GM12878 (cell line): ENCODE results near the gene STK10. TPM values are rescaled to one million over a fixed set of nuclear protein-coding genes. Genes with fewer than 3 reads are reported as not detected.
A peak's percentile ranks its signal among the peaks of the same experiment; 100 is the strongest.

Experiments
- ATAC-seq: fragments of 200-7000 bp; cut with Tn5 transposase; 3 replicates; pipeline ENCODE4 v1.9.1; 2020; ENCODE audit warnings: mild to moderate bottlenecking, moderate library complexity
- BruUV-seq: library from RNA; stranded (reverse); fragments of 400-500 nt; replicated peaks from 2 replicates; lab custom pipeline; 2021; lab: Mats Ljungman, UMichigan
- CTCF ChIA-PET: fragments of 300-600 bp; sonication (Branson Sonifier 250); formaldehyde crosslinking; extraction: SDS; loops from one replicate; lab custom pipeline; 2021; ENCODE audit warnings: inconsistent platforms; lab: Yijun Ruan, JAX
- POLR2A ChIA-PET: fragments of 350-600 bp; formaldehyde crosslinking; extraction: SDS; loops from one replicate; lab custom pipeline; 2021; ENCODE audit warnings: inconsistent platforms; lab: Charles Lee
- RAD21 ChIA-PET: fragments of 300-600 bp; sonication (Branson Sonifier 250); formaldehyde crosslinking; loops from one replicate; lab custom pipeline; 2023; ENCODE audit warnings: antibody characterized with exemption; ENCODE audit not compliant: unreplicated experiment; lab: Charles Lee
- SMC1A ChIA-PET: fragments of 300-600 bp; sonication (Branson Sonifier 250); formaldehyde crosslinking; loops from one replicate; lab custom pipeline; 2023; ENCODE audit not compliant: unreplicated experiment, uncharacterized antibody; lab: Charles Lee
- DNase-seq: peaks from one replicate; pipeline ENCODE4 v3.0.0-alpha.2; 2011; ENCODE audit warnings: low read depth, low spot score
- FAIRE-seq: peaks from 3 replicates; lab custom pipeline; 2011; peaks lifted over from hg19 to GRCh38; lab: Jason Lieb, UNC
- H2AFZ ChIP-seq: 2 replicates; pipeline ENCODE4 v1.6.0; 2011; ENCODE audit warnings: low read depth, low read length, control low read depth; ENCODE audit not compliant: control insufficient read depth
- H3K27ac ChIP-seq: 2 replicates; pipeline ENCODE4 v1.5.1; 2011; ENCODE audit warnings: control low read depth; ENCODE audit not compliant: control insufficient read depth, insufficient read depth
- H3K27me3 ChIP-seq, 2 experiments: replicated peaks in 1 of 2; 2 replicates each; pipeline versions ENCODE4 v1.6.0 to v1.6.1; 2011; ENCODE audit warnings: low read length in 1 of 2; ENCODE audit not compliant: control insufficient read depth in 2 of 2, insufficient read depth in 2 of 2
- H3K36me3 ChIP-seq, 2 experiments: 2 replicates each; pipeline ENCODE4 v1.5.1; 2011; ENCODE audit warnings: low read length in 1 of 2; ENCODE audit not compliant: control insufficient read depth in 2 of 2, insufficient read depth in 2 of 2
- H3K4me1 ChIP-seq: 2 replicates; pipeline ENCODE4 v1.6.1; 2011; ENCODE audit warnings: mild to moderate bottlenecking, low read length, moderate library complexity, mixed read lengths; ENCODE audit not compliant: control insufficient read depth, insufficient read depth
- H3K4me2 ChIP-seq: 2 replicates; pipeline ENCODE4 v1.6.0; 2011; ENCODE audit warnings: control low read depth; ENCODE audit not compliant: control insufficient read depth, insufficient read depth
- H3K4me3 ChIP-seq: fragments of 200-600 bp; sonication (generic); 2 replicates; pipeline ENCODE4 v1.5.1; 2016
- H3K79me2 ChIP-seq: 2 replicates; pipeline ENCODE4 v1.6.0; 2011; ENCODE audit warnings: low read length; ENCODE audit not compliant: control insufficient read depth, insufficient read depth
- H3K9ac ChIP-seq: 2 replicates; pipeline ENCODE4 v1.8.0; 2011; ENCODE audit warnings: low read length, control low read depth, mixed read lengths; ENCODE audit not compliant: control insufficient read depth, insufficient read depth
- H3K9me3 ChIP-seq: replicated peaks from 3 replicates; pipeline ENCODE4 v1.5.1; 2011; ENCODE audit warnings: mild to moderate bottlenecking, low read length; ENCODE audit not compliant: control insufficient read depth, insufficient read depth
- H4K20me1 ChIP-seq: 2 replicates; pipeline ENCODE4 v1.6.0; 2011; ENCODE audit not compliant: control insufficient read depth, insufficient read depth
- CBFB ChIP-seq: IDR thresholded peaks from 2 replicates; pipeline ENCODE4 v1.6.1; 2016; ENCODE audit warnings: antibody characterized with exemption, low read depth
- MEF2B ChIP-seq: fragments of 450-650 bp; IDR thresholded peaks from 2 replicates; pipeline ENCODE4 v1.6.1; 2018; ENCODE audit warnings: mild to moderate bottlenecking, moderate library complexity; ENCODE audit not compliant: partially characterized antibody, poor library complexity, severe bottlenecking
- WGBS: methylation state at CpG from one replicate; pipeline ENCODE4 v1.1.6; 2016; ENCODE audit warnings: low lambda C conversion rate; ENCODE audit not compliant: insufficient replicate concordance, insufficient coverage; ENCODE audit errors: missing lambda C conversion rate; 5-methylcytosine and 5-hydroxymethylcytosine counted together
- in situ Hi-C: fragments of 300-500 bp; cut with MboI; formaldehyde crosslinking; loops from 9 replicates; pipeline ENCODE4 v1.14.3; 2018; ENCODE audit warnings: mixed read lengths
- intact Hi-C: fragments of 100-400 bp; cut with micrococcal nuclease; formaldehyde crosslinking; loops from one replicate; pipeline ENCODE4 v1.14.2; 2022; ENCODE audit not compliant: unreplicated experiment
- polyA plus RNA-seq, 11 experiments: library from polyadenylated mRNA; depleted of rRNA in 4 of 11; unstranded in 6 of 11; stranded (reverse) in 5 of 11; fragments of >200 nt; fragmentation: Nextera tagmentation in 4 of 11; fragmentation: Illumina TruSeq in 1 of 11; extraction: Ambion mirVana in 4 of 11; extraction: Trizol in 1 of 11; gene quantifications; 1 replicate in 1 of 11; 2 replicates in 10 of 11; pipeline versions ENCODE4 v1.2.1 to v1.2.3, GENCODE V29; 2011 to 2016; ENCODE audit warnings: inconsistent platforms in 2 of 11, missing spikeins in 2 of 11, low read depth in 1 of 11
- total RNA-seq, 4 experiments: library from RNA; depleted of rRNA in 3 of 4; stranded (reverse); fragments of >200 nt in 3 of 4; fragmentation: Illumina TruSeq in 1 of 4; extraction: Trizol in 1 of 4; gene quantifications; 2 replicates each; pipeline versions ENCODE4 v1.2.1 to v1.2.3, GENCODE V29; 2013 to 2021
- TF ChIP-seq, protein P1 (sequence below): fragments of 150-350 bp; IDR thresholded peaks from 2 replicates; pipeline ENCODE4 v1.6.1; 2016; ENCODE audit warnings: low read depth, low read length
- TF ChIP-seq, protein P2 (sequence below): fragments of 450-650 bp; IDR thresholded peaks from 2 replicates; pipeline ENCODE4 v1.6.1; 2016; ENCODE audit warnings: mild to moderate bottlenecking, moderate library complexity, borderline replicate concordance

Gene STK10
- total and polyA plus RNA-seq, 10 of the 15 experiments (the other 5 are each of a cell fraction or from before 2014, with no cell fraction given), result 14.2 to 96.4 (median 50.6) TPM

DNA sequence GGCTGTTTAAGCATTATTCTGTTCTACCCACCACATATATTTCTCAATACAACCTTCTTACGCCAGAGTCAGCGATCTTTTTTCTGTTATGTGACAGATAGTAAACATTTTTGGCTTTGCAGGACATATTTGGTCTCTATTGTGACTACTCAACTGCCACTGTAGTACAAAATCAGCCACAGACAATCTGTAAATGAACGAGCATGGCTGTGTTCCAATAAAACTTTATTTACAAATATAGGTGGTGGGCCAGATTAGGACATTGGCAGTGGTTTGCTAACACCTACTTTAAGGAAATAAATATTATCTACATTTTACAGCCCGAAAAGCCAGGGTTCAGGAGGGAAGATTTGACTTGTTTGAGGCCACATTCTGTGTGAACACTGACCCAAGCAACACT, 141.4 kb downstream of the STK10 start:
- 100% methylated on average over 4 of the region's 4 CpGs for WGBS
- H3K79me2 ChIP-seq, result no peaks in the 10 kb centered on the region
- peaks cover 12 to 39% of the 10 kb centered on the region in 2 experiments for H3K36me3 ChIP-seq
- ATAC-seq (no peak), DNase-seq (no peak), FAIRE-seq (no peak)
- no peaks in the 10 kb centered on the region for H4K20me1 ChIP-seq
- H3K9me3 ChIP-seq, result no peaks in the 10 kb centered on the region
- H3K4me3 ChIP-seq, result no peak overlapping the region
- H3K9ac ChIP-seq, result no peak overlapping the region
- POLR2A ChIA-PET, result interaction anchor here (0.6 kb wide), 1 partner anchor 135 kb away, joined by 3 read pairs; no protein-coding TSS in a partner anchor
- RAD21 ChIA-PET, result interaction anchor here (0.5 to 3.4 kb wide), 3 partner anchors 11 to 392 kb away, joined by 3 to 16 read pairs (median 3); no protein-coding TSS in a partner anchor
- H3K27ac ChIP-seq, result no peak overlapping the region
- H3K4me2 ChIP-seq, result no peak overlapping the region
- BruUV-seq, result no TSS peak
- no peak for TF ChIP-seq CBFB
- TF ChIP-seq, protein P1, sequence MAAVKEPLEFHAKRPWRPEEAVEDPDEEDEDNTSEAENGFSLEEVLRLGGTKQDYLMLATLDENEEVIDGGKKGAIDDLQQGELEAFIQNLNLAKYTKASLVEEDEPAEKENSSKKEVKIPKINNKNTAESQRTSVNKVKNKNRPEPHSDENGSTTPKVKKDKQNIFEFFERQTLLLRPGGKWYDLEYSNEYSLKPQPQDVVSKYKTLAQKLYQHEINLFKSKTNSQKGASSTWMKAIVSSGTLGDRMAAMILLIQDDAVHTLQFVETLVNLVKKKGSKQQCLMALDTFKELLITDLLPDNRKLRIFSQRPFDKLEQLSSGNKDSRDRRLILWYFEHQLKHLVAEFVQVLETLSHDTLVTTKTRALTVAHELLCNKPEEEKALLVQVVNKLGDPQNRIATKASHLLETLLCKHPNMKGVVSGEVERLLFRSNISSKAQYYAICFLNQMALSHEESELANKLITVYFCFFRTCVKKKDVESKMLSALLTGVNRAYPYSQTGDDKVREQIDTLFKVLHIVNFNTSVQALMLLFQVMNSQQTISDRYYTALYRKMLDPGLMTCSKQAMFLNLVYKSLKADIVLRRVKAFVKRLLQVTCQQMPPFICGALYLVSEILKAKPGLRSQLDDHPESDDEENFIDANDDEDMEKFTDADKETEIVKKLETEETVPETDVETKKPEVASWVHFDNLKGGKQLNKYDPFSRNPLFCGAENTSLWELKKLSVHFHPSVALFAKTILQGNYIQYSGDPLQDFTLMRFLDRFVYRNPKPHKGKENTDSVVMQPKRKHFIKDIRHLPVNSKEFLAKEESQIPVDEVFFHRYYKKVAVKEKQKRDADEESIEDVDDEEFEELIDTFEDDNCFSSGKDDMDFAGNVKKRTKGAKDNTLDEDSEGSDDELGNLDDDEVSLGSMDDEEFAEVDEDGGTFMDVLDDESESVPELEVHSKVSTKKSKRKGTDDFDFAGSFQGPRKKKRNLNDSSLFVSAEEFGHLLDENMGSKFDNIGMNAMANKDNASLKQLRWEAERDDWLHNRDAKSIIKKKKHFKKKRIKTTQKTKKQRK, result no peak
- no peak for TF ChIP-seq MEF2B
- TF ChIP-seq, protein P2, sequence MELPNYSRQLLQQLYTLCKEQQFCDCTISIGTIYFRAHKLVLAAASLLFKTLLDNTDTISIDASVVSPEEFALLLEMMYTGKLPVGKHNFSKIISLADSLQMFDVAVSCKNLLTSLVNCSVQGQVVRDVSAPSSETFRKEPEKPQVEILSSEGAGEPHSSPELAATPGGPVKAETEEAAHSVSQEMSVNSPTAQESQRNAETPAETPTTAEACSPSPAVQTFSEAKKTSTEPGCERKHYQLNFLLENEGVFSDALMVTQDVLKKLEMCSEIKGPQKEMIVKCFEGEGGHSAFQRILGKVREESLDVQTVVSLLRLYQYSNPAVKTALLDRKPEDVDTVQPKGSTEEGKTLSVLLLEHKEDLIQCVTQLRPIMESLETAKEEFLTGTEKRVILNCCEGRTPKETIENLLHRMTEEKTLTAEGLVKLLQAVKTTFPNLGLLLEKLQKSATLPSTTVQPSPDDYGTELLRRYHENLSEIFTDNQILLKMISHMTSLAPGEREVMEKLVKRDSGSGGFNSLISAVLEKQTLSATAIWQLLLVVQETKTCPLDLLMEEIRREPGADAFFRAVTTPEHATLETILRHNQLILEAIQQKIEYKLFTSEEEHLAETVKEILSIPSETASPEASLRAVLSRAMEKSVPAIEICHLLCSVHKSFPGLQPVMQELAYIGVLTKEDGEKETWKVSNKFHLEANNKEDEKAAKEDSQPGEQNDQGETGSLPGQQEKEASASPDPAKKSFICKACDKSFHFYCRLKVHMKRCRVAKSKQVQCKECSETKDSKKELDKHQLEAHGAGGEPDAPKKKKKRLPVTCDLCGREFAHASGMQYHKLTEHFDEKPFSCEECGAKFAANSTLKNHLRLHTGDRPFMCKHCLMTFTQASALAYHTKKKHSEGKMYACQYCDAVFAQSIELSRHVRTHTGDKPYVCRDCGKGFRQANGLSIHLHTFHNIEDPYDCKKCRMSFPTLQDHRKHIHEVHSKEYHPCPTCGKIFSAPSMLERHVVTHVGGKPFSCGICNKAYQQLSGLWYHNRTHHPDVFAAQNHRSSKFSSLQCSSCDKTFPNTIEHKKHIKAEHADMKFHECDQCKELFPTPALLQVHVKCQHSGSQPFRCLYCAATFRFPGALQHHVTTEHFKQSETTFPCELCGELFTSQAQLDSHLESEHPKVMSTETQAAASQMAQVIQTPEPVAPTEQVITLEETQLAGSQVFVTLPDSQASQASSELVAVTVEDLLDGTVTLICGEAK, result peak; percentile 65
- H3K4me1 ChIP-seq, result no peaks in the 10 kb centered on the region
- SMC1A ChIA-PET, result interaction anchor here (1.0 to 4.9 kb wide), 2 partner anchors 135 to 140 kb away, joined by 4 to 23 read pairs; no protein-coding TSS in a partner anchor
- no peak overlapping the region for H2AFZ ChIP-seq
- in situ Hi-C loops, result loop anchor here (5.0 kb wide), 1 partner anchor 629 kb away; the partner anchor contains the start of gene FGF18
- CTCF ChIA-PET, result interaction anchor here (1.4 to 3.4 kb wide), 3 partner anchors 12 to 135 kb away, joined by 4 to 15 read pairs (median 5); no protein-coding TSS in a partner anchor
- H3K27me3 ChIP-seq, result no peaks in the 10 kb centered on the region
- intact Hi-C loops, result no loop called here
